ENCODE results near the gene FAM193B.
A peak's percentile ranks its signal among the peaks of the same experiment; 100 is the strongest.

Gene FAM193B

DNA sequence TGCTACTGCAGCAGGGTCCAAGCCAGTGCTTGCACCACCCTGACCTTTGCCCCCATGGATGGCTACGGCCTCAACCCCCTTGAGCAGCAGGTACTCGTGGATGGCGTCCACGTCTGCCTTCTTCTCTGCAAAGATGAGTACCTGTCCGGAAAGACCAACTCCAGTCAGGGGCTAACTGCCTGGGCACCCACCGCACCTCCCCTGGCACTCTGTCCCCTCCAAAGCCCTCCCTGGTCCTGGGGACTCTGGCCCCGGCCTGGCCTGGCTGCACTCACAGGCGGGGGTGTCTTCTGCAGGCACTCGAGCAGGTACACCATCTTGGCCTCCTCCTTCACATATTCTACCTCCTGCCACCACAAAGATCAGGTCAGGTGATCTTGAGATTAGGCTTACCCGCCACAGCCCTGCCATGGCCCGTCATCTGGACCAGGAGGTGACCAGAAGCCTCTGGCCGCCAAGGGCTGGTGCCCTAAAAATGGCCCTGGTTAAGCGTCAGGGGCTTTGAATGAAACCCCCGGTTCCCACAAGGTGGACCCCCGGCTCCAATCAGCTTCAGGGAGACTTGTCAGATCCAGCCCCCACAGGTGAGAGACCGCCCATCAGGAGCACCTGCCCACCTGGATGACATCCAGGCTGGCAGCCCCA is 41.5 kb downstream of the FAM193B start:
- DNase-seq: no peak

DNA sequence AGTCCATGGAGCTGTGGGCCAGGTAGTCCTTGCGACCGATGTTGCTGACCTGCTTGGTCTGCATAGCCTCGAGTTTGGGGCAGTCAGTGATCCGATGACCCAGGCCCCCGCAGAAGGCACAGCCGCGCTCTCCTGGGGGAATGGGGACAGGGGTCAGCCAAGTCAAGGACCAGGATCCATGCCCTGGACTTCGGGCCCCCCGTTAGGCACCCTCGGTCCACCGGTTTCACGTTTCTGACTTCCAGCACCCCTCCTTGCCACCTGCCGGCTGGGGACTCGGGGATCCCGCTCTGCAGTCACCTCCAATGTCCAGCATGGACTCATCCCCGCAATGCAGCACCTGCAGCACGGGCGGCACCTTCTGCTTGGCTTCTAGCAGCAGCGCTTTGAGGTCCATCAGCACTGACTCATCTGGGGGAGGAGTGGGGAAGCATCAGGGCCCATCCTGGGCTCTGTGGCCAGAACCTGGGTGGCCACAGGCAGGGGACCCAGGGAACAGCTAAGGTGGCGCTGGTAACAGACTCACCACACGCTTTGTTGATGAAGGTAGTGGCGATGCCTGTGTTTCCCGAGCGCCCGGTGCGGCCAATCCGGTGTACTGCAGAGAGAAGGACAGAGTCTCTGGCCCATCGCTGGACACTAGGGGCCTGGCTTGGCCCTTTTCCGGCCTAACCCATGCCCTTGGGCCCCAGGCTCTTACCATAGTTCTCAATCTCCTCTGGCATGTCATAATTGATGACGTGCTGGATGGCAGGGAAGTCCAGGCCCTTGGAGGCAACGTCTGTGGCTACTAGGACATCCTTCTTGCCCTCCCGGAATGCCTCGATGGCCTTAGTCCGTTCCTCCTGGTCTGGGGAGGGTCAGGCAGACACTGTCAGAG is 42.3 kb downstream of the FAM193B start:
- DNase-seq: no peak

DNA sequence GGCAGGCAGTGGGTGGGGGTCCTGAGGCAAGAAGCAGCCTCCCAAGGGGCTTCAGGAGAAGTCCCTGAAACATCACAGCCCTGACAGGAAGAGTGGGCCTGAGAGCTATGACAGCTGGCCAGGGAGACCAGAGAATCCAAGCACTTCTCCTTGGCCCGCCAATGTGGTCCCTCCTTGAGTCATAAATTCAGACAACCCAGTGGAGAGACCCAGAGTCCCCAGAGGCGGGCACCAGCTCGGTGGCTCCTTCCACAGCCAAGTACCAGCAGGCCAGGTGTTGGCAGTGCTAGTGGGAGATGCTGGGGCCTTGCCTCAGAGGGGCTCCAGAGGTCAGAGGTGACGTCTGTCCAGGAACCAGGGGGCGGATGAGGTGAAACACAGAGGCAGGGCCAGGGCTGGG is 43.2 kb downstream of the FAM193B start:
- DNase-seq: no peak

DNA sequence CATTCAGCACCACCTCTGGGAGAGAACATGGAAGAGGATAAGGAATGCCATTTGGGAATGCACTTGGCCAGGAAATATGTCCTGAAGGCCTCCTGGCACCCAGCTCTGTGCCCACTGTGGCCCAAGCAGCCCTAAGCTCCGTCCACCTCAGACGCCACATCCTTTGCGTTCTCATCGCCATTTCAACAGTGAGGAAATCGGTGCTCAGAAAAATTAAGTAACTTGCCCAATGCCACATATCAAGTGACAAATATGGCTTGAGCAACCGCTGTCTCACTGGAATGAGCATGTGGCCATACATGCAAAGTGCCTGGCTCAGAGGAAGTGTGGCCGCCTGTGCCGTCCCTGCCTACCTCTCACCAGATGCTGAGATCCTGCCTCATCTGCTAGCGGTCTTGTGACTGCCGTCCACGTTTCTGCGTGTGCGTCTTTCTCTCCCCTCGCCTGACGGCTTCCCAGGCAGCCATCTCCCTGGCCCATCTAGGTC is 43.8 kb downstream of the FAM193B start:
- DNase-seq: no peak

DNA sequence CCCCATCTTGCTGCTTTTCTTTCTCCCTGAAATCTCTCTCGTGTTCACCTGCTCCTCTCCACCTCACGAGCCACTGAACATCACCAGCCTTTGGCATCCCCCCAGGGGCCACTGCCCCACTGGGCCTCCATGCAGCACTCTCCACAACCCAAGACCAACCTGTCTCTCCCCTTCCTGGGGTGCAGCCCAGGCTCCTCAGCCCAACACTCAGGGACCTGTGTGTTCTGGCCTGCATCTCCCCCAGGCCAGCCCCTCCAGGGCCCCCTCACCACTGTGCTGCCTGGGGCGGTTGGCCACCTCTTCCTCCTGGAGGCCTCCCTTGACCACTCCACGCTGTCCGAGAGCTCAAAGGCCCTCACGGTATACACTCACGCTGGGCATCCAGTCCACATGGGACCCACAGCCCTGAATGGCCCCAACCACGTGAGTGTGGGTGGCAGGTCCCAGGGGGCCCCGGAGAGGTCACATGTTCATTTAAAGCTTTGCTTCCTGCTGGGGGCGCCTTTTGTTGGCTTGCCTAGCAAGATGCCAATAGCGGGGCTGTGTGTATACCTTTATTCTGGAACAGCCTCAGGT is 44.3 kb downstream of the FAM193B start:
- no peak for DNase-seq

DNA sequence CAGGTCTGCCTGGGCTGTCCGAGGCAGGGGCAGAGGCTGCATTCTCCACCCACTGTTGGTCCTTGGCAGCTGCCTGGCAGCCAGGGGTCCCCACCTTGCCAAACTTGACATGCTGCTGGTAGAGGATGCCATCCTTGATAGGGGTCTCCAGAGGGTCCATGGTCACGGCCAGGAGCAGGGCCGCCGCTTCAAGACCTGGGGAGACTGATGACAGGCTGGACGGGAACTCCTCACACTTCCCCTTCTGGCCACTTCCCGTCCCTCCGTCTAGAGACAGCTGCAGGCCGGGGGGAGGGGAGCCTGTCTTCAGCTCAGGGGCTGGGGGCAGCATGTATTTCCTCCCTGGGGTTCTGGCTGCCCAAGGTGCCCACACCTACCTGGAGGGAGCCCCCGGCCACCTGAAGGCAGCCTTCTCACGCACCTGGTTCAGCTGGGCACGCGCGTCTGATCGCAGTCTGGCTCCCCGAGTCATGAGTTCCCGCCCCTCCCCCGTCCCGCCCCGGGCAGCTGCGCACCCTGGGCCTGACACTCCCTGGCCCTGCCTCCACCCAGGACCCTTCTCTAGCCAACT is 44.9 kb downstream of the FAM193B start, which contains the start of gene DOK3:
Gene DOK3, minus strand, starts transcription at position 446 of the 571 bp plus-strand sequence. Its CDS starts 286 bp downstream, at position 160.
- no peak for DNase-seq

DNA sequence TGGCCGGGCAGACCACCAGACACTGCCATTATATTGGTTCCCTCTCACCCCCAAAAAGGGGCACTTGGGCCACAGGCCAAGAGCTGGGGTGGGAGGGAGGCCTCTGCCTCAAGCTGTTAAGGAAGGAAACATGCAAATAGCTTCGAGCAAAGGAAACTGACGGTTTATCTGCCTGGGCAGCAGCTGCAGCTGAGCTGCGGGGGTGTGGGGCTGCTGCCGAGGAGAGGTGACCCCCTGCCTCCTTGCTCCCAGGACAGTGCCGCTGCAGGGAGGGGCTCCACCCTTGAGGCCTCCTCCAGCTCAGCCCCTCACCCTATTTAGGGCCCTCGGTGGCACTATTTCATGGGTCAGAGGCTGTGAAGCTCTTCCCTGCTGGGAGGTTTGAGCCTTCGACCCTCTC is 45.5 kb downstream of the FAM193B start:
- DNase-seq: no peak

DNA sequence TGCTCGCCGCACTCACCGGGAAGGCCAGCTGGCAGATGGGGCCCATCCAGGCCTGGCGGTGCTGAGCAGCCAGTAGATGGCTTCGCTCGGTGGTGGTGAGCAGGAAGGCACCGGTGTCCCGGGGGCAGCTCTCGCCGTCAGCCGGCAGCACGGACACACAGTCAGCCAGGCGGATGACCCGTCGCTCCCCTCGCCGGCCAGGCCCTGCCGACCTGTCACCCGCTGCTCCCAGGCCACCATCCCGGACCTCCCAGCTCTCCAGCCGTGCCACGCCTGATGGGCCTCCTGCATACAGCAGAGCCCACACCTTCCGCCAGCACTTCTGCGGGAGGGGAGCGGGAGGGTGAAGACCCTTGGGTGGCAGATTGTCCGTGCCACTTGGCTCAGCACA is 46.1 kb downstream of the FAM193B start:
- no peak for DNase-seq

DNA sequence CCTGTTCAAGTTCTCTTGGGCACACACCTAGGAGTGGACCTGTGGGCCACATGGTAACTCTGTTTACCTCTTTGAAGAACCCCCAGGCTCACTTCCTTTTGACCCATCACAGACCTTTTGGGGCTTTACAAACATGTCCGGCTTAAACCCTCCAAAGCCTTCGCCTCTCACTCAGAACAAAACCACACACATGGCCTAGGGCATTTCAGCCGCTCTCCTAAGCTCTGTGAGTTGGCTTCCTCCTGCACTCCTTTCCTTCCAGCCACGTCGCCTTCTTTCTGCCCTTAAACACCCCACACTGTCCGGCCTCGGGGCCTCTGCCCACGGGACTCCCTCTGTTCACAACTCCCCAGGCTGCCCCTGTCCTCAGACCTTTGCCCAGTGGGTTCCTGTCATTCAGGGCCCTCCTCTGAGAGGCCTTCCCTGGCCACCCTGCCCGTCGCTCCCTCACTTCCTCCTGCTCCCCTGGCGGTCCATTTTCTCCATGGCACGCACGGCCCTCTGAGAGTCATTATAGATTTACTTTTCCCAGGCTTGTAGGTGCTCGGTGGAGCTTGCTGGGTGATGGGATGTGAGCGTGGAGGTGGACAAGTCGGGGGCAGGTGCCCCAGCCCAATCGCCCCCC is 46.7 kb downstream of the FAM193B start:
- DNase-seq: no peak

DNA sequence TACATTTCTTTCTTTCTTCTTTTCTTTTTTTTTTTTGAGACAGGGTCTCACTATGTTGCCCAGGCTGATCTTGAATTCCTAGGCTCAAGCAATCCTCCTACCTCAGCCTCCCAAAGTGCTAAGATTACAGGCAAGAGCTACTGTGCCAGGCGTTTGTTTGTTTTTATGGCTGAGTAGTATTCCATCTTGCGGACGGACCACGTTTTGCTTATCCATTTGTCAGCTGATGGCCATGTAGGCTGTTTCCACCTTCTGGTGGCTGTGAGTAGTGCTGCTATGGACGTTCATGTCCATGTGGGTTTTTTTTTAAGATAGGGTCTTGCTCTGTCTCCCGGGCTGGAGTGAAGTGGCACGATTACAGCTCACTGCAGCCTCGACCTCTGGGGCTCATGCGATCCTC is 47.2 kb downstream of the FAM193B start:
- no peak for DNase-seq

DNA sequence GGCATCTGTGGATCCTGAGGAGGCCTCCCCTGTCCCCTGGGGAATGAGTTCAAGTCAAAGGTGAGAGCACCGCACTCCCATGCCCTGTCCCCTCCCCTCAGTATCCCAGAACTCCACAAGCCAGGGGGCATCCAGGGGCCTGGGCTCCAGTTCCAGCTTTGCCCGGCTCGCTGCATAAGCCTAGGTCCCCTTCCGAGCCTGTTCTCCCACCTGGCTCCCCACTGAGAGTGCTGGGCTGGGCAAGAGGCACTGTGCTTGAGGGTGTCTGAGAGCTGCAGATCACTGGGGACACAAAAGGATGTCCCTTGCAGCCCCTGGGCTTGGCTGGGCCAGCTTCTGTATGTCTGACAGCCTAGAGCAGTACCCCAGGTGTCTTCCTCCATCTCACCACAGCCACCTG is 49.3 kb downstream of the FAM193B start:
- DNase-seq: no peak

DNA sequence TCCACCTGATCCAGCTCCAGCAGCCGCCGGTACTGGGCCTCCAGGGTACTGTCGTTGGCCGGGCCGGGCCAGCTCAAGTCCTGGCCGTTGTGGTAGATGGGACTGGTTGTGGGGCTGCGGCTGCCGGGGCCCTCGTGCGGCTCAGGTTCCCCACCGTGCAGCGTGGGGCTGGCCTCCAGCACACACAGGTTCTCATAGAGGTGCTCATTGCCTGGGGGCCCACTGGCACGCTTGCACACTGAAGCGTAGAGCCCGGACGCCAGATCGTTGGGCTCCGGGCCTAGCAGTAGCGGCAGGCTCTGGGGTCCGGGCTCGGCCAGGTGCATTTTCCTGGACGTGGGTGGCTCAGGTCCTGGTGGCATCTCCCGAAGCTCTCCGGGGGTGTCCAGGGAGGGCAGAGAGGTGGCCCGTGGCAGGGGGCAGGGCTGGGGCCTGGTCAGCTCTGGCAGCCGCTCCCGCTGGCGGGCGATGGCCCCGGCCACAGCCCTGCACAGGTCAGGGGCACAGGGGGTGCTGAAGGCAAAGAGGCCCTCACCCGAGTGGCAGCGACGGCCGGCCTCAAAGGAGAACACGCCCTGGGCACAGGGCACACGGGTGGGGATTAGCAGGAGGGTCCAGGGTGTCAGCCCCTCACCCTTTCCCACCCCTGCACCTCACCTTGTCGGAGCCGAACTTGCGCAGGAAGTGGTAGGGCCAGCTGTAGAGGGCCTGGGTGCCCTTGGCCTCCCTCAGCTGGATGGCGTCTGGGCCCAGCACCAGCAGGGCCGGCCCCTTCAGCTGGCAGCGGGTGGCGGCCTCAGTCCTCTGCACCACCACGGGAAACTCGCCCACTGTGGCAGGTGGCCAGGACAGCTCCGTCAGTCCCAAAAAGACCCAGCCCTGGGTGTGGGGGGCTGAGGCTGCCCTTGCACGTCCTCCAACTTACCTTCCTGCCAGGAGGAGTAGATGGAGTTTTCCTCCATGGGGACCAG is 50.0 kb downstream of the FAM193B start:
- DNase-seq: no peak

DNA sequence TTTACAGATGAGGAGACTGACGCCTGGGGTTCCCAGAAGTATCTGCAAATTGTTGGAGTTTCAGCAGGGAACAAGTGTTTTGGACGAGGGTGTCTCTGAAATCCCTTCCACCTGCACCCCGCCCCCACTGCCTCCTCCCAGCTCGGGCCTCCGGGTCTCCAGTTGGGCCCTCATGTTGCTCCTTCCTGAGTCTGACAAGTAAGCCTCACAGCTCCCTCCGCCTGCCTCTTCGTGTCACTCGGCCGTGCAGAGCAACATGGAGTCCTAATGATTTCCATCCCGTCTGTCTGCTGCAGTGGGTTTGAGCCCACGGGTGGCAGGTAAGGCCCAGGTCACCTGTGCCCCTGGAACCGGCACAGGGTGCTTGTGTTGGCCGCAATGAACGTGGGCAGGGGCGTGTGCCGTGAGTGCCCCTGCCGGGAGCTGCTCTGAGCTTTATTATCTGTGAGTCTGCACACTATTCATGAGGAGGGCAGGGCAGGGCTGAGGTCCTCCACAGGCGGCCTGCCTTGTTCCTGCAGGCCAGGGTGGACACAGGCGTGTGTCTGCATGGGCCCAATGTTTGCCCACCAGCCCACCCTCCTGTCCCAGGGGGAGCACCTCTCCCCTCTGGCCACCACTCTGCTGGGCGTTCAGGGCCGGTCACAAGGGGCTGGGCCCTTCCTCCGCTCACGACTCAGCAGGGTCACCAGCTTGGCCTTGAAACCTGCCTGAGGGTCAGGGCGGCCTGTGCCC is 50.8 kb downstream of the FAM193B start:
- no peak for DNase-seq

DNA sequence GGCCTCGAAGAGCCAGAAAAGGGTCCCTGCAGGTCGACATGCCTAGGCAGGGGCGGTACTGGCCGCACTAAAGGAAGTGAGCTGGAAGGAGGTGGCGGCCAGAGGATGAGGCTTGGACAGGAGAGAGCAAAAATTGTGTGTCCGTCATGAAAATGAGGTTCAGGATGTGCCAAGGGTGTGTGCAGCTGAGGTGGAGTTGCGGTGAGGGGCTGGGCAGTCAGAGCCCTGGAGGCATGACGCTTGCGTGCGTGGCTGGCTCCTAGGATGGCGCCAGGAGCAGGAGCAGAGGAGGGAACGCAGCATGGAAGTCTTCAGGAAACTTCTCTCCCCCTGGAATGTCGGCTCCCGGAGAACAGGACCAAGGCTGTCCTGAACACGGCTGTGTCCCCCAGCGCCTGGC is 51.5 kb downstream of the FAM193B start:
- no peak for DNase-seq

DNA sequence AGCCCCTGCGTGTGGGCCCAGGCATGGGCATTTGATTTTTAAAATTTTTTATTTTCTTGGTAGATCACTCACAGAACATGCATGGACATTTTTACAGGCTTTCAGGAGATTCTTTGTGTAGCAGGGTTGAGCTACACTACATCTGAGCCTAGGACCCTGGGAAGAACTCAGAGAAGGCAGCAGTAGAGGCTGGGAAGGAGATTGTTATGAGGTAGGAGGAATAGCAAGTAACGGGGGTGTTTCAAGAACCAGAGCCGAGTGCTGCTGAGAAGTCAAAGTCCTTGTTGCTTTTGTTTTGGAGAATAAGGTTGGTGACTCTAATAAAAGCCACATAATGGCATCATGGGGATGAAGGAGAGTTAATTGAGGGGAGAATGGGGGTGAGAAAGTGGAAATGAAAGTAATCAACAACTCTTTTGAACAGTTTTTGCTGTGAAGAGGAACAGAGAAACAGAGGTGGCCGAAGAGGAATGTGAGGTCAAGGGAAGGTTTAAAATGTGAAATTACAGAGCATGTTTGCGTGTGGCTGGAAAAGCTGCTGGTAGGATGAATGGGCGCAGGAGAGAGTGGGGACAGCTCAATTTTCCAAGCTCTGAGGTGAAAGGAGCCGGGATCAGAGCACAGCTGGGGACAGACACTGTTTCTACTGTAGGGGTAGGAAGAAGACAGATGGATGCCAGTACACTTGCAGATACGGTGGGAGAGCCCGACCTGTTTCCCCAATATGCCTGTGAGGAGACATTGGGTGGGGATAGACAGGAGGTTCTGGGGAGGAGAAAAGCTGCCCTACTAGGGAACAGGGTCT is 52.3 kb downstream of the FAM193B start:
- DNase-seq: no peak

DNA sequence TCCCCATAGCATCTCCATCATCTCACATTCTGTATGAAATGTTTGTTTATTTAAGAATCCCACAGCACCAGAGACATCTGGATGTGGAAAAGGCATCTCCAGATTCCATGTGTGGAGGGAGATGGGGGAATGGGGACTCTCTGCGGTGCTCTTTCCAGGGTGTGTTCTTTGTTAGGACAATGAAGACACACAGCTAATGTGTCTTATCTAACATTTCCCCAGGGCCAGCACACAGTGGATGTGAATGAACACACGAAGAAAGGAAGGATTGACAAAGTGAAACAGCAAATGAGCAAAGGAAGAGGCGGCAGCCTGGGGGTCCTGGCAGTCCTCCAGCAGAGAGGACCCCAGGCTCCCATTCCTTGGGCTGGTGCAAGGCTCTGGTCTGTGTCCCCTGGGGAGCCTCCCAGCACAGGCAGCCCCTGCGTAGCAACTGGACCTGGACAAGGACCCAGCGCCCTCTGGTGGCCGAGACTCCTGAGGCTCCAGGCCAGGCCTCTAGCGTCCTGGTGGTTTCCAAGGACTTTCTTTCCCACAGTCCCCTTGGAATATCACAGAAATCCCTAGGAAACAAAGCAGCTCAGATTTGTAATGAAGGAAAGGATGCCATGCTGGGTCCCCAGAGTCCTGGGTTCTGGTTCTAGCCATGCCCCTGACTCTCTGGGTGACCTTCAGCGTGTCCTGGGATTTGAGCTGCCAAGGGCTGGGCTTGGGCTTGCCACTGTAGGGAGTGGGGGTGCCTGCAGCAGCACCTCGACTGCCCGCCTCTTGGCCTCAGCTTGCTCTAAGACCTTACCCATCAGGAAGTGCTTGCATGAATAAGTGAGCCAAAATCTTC is 53.5 kb downstream of the FAM193B start:
- peak; percentile 54 to 64 for DNase-seq

DNA sequence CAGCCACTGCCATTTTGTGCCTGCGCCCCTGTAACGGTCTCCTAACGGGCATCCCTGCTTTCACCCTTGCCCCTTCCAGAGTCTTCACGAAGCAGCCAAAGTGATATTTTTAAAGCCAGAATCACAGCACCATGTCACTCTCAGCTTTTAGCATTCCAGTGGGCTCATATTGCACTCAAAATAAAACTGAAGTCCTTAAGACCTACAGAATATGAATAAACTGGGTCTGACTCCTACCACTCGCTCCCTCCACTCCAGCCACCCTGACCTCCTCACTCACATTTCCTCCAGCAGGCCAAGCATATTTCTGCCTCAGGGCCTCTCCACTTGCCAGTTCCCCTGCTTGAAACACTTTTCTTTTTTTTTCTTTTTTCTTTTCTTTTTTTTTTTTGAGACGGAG is 54.5 kb downstream of the FAM193B start:
- no peak for DNase-seq

DNA sequence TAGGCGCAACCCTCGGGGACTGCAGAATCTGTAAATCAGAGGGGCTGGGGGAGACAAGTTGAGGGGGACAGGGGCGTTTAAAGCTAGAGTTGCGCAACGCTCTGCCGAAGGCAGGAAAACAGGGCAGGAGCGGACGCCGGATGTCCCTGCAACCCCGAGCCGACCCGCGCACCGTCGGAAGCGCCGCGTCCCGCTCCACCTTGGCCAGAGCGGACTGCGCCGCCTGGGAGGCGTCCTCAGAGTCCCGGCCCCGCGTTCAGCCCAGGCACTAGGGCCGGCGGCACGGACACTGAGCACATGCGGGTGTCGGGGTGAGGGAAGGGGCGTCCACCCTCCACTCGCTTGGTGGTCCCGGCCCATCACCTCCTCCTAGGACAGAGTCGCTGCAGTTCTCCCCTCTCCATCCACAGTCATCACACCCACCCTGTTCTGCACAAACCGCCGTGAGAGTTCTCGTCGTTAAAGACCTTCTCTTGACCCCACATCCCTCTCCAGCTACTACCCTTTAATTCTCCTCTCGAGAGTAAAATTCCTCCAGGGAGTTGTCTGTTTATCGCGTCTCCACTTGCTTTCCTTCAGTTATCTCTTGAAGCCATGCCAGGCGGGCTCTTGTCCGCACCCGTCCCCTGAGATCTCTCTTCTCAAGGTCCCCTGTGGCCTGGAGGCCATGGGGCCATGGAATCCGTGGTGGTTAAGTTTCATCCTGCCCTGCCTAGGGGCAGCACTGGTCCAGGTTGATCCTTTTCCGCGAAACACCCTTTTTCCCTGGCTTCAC is 56.2 kb downstream of the FAM193B start:
- no peak for DNase-seq

Measured in NCI-H1930 (cell line).